Measurements from ENCODE around the gene DDOST. TPM values are rescaled to one million over a fixed set of nuclear protein-coding genes. Genes with fewer than 3 reads are reported as not detected.

DDOST gene
- total RNA-seq, 1 experiment from 2014 or later = 292 TPM

GRCh38 chr1:20701446-20701845 is 40.3 kb upstream of the DDOST start:
- no peak for TF ChIP-seq CTCF (IDR thresholded peaks at IDR 0.05; ENCODE audit: unreplicated experiment)
- H3K9me3 Mint-ChIP-seq (ENCODE audit: unreplicated experiment) = peaks cover 8% of the 10 kb centered on the region
- no peak for DNase-seq (ENCODE audit: unreplicated experiment)
- intact Hi-C loops (cut with micrococcal nuclease) = no loop called here
- POLR2A ChIA-PET = interaction anchor here (0.7 kb wide), 1 partner anchor 40 kb away, joined by 3 read pairs; no protein-coding TSS in a partner anchor
- peak overlapping the region; percentile 47 for H3K27ac Mint-ChIP-seq (ENCODE audit: low read depth, unreplicated experiment)
- H3K4me3 Mint-ChIP-seq (ENCODE audit: unreplicated experiment) = no peak overlapping the region
- CTCF ChIA-PET = no interaction called here
- H3K4me1 Mint-ChIP-seq (ENCODE audit: insufficient read depth, unreplicated experiment) = peaks cover 7% of the 10 kb centered on the region
- H3K27me3 Mint-ChIP-seq (ENCODE audit: insufficient read depth, unreplicated experiment) = no peaks in the 10 kb centered on the region
- BruUV-seq (replicated peaks) = no TSS peak
- no peaks in the 10 kb centered on the region for H3K36me3 Mint-ChIP-seq (ENCODE audit: insufficient read depth, unreplicated experiment)

GRCh38 chr1:20700636-20701215 is 39.6 kb upstream of the DDOST start:
- intact Hi-C loops (cut with micrococcal nuclease) = no loop called here
- Mint-ChIP-seq H3K36me3 (ENCODE audit: insufficient read depth, unreplicated experiment) (no peaks in the 10 kb centered on the region), H3K27me3 (ENCODE audit: insufficient read depth, unreplicated experiment) (no peaks in the 10 kb centered on the region), H3K27ac (ENCODE audit: low read depth, unreplicated experiment) (no peak overlapping the region), H3K4me1 (ENCODE audit: insufficient read depth, unreplicated experiment) (peaks cover 11% of the 10 kb centered on the region), H3K9me3 (ENCODE audit: unreplicated experiment) (peaks cover 8% of the 10 kb centered on the region), H3K4me3 (ENCODE audit: unreplicated experiment) (no peak overlapping the region)
- ChIA-PET POLR2A (interaction anchor here (0.6 kb wide), 1 partner anchor 469 kb away, joined by 3 read pairs; no protein-coding TSS in a partner anchor), CTCF (interaction anchor here (8.3 kb wide), 1 partner anchor 494 kb away, joined by 87 read pairs; no protein-coding TSS in a partner anchor)
- TF ChIP-seq CTCF (IDR thresholded peaks at IDR 0.05; ENCODE audit: unreplicated experiment) = no peak
- no TSS peak for BruUV-seq (replicated peaks)
- DNase-seq (ENCODE audit: unreplicated experiment) = no peak

- H3K4me3 Mint-ChIP-seq (ENCODE audit: unreplicated experiment) = no peak overlapping the region
- BruUV-seq (replicated peaks) = no TSS peak
- intact Hi-C loops (cut with micrococcal nuclease) = loop anchor here (10.0 kb wide), 2 partner anchors 145 to 665 kb away; no protein-coding TSS in a partner anchor
- peaks cover 11% of the 10 kb centered on the region for H3K4me1 Mint-ChIP-seq (ENCODE audit: insufficient read depth, unreplicated experiment)
- no peak for TF ChIP-seq CTCF (IDR thresholded peaks at IDR 0.05; ENCODE audit: unreplicated experiment)
- no peaks in the 10 kb centered on the region for H3K36me3 Mint-ChIP-seq (ENCODE audit: insufficient read depth, unreplicated experiment)
- H3K27ac Mint-ChIP-seq (ENCODE audit: low read depth, unreplicated experiment) = no peak overlapping the region
- ChIA-PET POLR2A (interaction anchor here (0.6 to 3.2 kb wide), 4 partner anchors 31 to 530 kb away, joined by 3 to 19 read pairs (median 4); partner anchors contain the start of genes HP1BP3 and SH2D5), CTCF (interaction anchor here (0.6 to 8.3 kb wide), 3 partner anchors 34 to 495 kb away, joined by 3 to 87 read pairs (median 4); no protein-coding TSS in a partner anchor)
- no peak for DNase-seq (ENCODE audit: unreplicated experiment)
- no peaks in the 10 kb centered on the region for H3K27me3 Mint-ChIP-seq (ENCODE audit: insufficient read depth, unreplicated experiment)
- H3K9me3 Mint-ChIP-seq (ENCODE audit: unreplicated experiment) = peaks cover 8% of the 10 kb centered on the region
These were observed 38.4 kb upstream of the DDOST start for GRCh38 chr1:20699558-20699957.

GRCh38 chr1:20698195-20698910 is 37.2 kb upstream of the DDOST start:
- Mint-ChIP-seq H3K27ac (ENCODE audit: low read depth, unreplicated experiment) (no peak overlapping the region), H3K4me1 (ENCODE audit: insufficient read depth, unreplicated experiment) (peaks cover 11% of the 10 kb centered on the region), H3K4me3 (ENCODE audit: unreplicated experiment) (peak overlapping the region; percentile 23), H3K36me3 (ENCODE audit: insufficient read depth, unreplicated experiment) (no peaks in the 10 kb centered on the region), H3K27me3 (ENCODE audit: insufficient read depth, unreplicated experiment) (no peaks in the 10 kb centered on the region), H3K9me3 (ENCODE audit: unreplicated experiment) (peaks cover 6% of the 10 kb centered on the region)
- POLR2A ChIA-PET = interaction anchor here (0.6 to 3.2 kb wide), 4 partner anchors 18 to 88 kb away, joined by 3 to 19 read pairs (median 4); partner anchors contain the start of gene HP1BP3
- CTCF ChIA-PET = interaction anchor here (0.6 to 8.3 kb wide), 4 partner anchors 28 to 496 kb away, joined by 3 to 87 read pairs (median 4); no protein-coding TSS in a partner anchor
- intact Hi-C loops (cut with micrococcal nuclease) = loop anchor here (10.0 kb wide), 2 partner anchors 146 to 666 kb away; no protein-coding TSS in a partner anchor
- TF ChIP-seq CTCF (IDR thresholded peaks at IDR 0.05; ENCODE audit: unreplicated experiment) = no peak
- peak; percentile 14 for DNase-seq (ENCODE audit: unreplicated experiment)
- no TSS peak for BruUV-seq (replicated peaks)

Measured in MCF 10A (cell line).